Activated CD8-positive, alpha-beta memory T cell treated with anti-CD3 and anti-CD28 coated beads for 1 hour (primary cell): Measurements from ENCODE around the gene FHIT.

ENCODE experiments used
- DNase-seq, 2 donors: peaks; one replicate each; pipeline ENCODE4 v3.0.0-alpha.2; 2020; ENCODE audit warnings: low read depth in 1 of 2; ENCODE audit errors: extremely low read depth in 1 of 2

FHIT gene

GRCh38 chr3:60202052-60202726 lies 1049.1 kb downstream of the FHIT start:
- no peak for DNase-seq

GRCh38 chr3:60199306-60199705 lies 1051.9 kb downstream of the FHIT start:
- no peak for DNase-seq

- DNase-seq = no peak
Observed at GRCh38 chr3:60198179-60198720, 1053.0 kb downstream of the FHIT start.

- DNase-seq = no peak
Observed at GRCh38 chr3:60192297-60193114, 1058.7 kb downstream of the FHIT start.

DNA sequence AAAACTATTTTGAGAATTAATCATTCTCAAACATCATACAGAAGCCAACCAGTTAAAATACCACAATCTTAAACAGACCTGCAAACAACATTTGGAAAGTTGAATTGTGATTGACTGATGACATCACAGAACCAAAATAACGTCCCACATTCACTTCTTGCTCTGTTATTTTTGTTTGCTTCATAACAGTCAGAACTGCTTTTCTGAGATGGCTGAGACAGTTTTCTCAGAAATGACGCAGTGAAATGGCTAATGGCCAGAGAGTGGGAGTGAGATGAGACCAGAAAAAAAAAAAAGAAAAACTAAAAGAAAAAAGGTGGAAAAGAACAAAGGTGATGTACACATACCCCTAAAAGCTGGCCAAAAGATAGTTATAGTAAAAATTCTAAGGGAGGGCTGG lies 1061.2 kb downstream of the FHIT start:
- no peak for DNase-seq

DNA sequence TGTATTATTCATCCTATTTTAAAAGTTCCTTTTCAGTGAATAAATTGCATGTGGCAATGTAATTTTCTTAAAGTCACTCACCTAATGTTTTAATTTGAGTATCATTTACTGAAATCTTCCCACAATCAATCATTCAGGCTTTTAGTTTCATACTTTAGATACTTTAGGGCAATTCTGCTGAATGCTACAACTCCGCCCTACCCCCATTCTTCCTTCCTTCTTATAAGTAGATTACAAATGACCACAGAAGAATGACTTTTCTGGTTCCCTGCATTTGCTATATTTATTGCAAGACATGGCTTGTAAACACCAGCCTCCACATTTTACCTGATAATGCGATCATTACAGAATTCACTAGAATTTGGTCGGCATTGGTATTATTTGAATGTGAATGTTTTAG lies 1061.9 kb downstream of the FHIT start:
- DNase-seq = no peak

DNA sequence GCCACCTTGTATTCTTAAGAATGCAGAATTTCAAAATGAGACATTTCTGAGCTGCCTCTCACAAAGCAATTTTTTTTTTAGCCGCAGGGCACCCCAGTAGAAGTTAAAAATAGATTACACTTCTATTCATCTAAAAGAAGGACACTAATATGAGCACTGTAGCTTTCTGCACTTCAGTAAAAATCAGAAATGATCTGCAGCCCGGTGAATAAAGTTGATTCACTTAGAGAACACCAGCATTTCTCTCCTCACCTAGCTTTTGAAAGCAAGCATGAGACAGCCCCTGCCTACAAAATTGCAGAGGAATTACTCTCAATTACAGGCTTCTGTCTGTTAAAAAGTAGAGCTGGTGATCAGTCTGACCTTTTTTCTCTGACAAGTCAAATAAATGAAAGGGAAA lies 1062.4 kb downstream of the FHIT start:
- DNase-seq = no peak

- DNase-seq = no peak
Observed at GRCh38 chr3:60187343-60187742, 1063.9 kb downstream of the FHIT start.

GRCh38 chr3:60186359-60186758 lies 1064.9 kb downstream of the FHIT start:
- DNase-seq = no peak

DNA sequence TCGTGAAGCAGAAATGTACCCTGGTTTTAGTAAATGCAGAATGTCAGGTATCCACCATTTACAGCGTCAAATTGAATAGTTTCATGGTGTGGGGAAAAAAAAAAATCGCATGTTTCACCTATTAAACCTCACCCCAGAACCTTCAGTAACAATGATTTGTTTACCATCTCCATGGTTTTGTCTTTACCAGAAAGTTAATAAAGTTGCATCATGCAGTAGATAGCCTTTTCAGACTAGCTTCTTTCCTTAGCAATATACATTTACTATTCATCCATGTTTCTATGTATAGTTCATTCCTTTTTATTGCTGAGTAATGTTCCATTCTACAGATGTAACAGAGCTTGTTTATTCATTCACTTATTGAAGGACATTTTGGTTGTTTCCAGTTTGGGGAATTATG lies 1066.1 kb downstream of the FHIT start:
- DNase-seq = no peak

DNA sequence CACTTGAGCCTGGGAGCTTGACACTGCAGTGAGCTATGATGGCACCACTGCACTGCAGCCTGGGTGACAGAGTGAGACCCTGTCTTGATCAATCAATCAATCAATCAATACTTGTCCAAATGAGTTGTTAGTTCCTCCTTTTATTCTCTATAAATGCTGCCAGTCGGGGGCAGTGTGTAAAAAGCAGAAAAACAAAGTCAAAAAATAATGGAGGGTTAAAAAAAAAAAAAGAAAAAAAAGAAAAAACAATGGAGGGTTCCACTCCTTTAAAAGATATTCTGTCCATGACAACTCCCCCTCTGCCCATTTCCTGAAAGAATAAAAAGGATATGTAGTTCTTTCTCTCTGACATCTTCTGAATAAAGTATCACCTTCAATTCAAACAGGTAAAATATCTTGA lies 1068.6 kb downstream of the FHIT start:
- DNase-seq = no peak

DNA sequence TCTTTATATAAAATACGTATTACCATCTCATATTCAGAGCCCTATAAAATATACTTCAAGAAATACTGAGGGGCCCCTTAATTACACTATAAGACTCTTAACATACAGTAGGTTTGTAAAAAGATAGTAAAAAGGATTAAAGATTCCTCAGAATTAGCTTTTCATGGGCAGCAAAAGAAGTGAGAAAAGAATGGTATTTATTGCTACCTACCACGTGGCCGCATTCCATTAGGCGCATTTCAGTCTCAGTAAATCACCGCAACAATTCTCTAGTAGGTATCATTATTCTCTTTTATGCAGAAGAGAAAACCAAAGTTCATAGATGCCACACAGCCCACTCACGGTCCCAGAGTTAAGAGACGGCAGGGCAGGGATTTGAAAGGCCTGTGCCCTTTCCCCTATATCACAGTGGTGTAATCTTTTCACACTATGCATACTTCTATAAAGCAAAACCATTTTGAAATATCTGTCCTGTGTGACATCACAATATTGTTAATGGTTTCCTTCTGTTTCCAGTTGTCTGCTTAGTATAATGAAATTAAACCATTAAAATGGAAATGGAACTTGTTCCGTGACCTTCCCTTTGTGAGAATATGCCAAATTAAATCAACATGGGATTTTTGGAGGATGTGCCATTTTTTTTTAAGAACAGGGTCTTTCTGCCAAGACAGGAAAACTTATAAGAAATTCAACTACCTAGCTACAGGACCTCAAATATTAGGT lies 1072.2 kb downstream of the FHIT start:
- DNase-seq = no peak

- no peak for DNase-seq
Observed at GRCh38 chr3:60177726-60178125, 1073.5 kb downstream of the FHIT start.

DNA sequence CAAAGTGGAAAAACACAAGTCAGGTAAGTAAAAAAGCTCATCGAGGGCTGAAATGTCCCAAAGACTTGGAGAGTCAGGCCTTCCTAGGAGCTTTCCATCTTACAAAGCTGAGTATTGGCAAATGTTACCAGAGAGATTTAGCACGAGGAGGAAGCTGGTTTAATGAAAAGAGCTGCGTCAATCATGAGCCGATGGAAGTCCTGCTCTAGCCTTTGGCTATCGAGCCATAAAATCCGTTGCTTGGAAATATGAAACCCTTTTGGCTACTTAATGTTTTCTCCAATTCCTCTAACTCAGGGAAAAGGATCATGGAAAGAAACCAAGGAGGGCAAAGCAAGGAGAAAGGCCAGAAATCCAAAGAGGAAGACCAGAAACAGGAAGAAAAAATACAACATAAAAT lies 1074.6 kb downstream of the FHIT start:
- DNase-seq = no peak

- no peak for DNase-seq
Observed at GRCh38 chr3:60175680-60176079, 1075.6 kb downstream of the FHIT start.

GRCh38 chr3:60169755-60170154 lies 1081.5 kb downstream of the FHIT start:
- DNase-seq = no peak

DNA sequence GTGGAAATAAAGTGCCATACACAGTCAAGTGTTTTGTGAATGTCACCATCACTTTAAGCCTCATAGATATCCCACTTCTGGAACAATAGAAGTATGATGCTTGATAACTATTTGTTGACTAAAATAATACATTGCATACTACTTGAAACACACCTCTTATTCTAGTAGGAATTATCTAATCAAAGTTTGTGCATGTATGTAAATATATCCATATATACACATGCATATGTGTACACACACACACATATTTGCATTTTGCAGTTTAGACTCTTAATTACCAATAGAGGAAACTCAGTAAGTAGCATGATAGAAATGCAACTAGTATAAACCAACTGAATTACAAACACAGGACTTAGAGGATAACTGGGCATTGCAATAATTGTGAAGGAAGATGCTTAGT lies 1084.1 kb downstream of the FHIT start:
- no peak for DNase-seq

GRCh38 chr3:60160822-60161748 lies 1090.2 kb downstream of the FHIT start:
- no peak for DNase-seq

DNA sequence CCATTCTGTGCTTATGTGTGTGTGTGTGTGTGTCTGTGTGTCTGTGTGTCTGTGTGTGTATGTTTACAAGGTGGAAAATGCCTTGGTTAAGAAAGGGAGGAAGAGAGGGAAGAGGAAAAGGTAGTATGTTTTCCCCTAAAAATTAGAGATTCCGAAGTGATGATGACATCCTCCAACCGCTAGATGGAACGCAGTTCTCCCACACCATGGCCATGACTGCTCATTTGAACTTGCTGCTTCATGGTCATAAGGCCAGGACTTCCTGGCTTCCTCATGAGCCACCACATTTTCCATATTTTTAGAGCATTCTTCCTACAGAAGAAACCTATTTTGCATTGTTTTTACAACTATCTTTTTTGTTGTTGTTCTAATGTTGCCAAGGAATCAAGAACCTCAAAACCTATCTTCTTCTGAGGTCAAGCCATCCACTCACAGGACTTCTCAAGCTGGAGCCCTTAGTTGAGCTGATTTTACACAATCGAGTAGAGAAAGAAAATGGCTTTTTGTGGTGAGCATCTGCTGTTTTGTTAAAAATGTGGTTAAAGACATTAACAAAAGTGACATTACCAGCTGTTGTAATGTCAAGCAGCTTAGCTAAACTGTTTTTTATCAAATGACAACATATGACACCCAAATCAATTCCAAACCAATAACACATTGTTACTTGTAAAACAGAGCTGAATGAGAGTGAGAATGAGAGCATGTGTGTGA lies 1091.0 kb downstream of the FHIT start:
- DNase-seq = no peak

GRCh38 chr3:60158035-60158434 lies 1093.2 kb downstream of the FHIT start:
- no peak for DNase-seq
